ENCODE measurements around the gene MT1E. TPM values are rescaled to one million over a fixed set of nuclear protein-coding genes. Genes with fewer than 3 reads are reported as not detected.
"Not testable (repeated sequence)": the region's sequence is repeated elsewhere in the genome, so short reads cannot be mapped to it uniquely, and the experiment has no call there.

Gene MT1E
- total and polyA plus RNA-seq, 2 of the 8 experiments (the other 6 are each of a cell fraction or from before 2014, with no cell fraction given): 7.9 to 117 TPM

DNA sequence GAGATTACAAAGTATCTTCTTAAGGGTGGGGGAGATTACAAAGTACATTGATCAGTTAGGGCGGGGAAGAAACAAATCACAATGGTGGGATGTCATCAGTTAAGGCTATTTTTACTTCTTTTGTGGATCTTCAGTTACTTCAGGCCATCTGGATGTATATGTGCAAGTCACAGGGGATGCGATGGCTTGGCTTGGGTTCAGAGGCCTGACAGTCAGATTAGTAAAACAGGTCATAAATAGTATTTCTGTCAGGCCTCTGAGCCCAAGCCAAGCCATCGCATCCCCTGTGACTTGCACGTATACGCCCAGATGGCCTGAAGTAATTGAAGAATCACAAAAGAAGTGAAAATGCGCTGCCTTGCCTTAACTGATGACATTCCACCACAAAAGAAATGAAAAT is 49.0 kb downstream of the MT1E start:
- not testable (repeated sequence) for H3K79me2 ChIP-seq (ENCODE audit: control insufficient read depth in 1 of 2, insufficient read depth in 2 of 2, low read length in 2 of 2); H3K56ac ChIP-seq (replicated peaks; ENCODE audit: insufficient read length, low read depth, low read length); H3K4me3 ChIP-seq (ENCODE audit: extremely low read depth in 1 of 4, insufficient read depth in 2 of 4, low read depth in 3 of 4, low read length in 4 of 4); H4K5ac ChIP-seq (ENCODE audit: insufficient read length, low read depth, low read length); H3K36me3 ChIP-seq (ENCODE audit: control insufficient read depth in 2 of 4, insufficient read depth in 4 of 4, low read length in 3 of 4); H2AFZ ChIP-seq (ENCODE audit: low read length); H2BK15ac ChIP-seq (ENCODE audit: low read length); H2BK12ac ChIP-seq (ENCODE audit: low read depth, low read length); H4K91ac ChIP-seq (replicated peaks; ENCODE audit: insufficient read length, low read length); H2BK120ac ChIP-seq (replicated peaks; ENCODE audit: low read depth, low read length); FAIRE-seq; H2AK5ac ChIP-seq (ENCODE audit: low read depth, low read length); H4K20me1 ChIP-seq (replicated peaks in 1 of 2; ENCODE audit: control insufficient read depth in 1 of 2, insufficient read depth in 2 of 2, low read length in 2 of 2); H4K8ac ChIP-seq (ENCODE audit: extremely low read depth, insufficient read depth, low read length); H3K23ac ChIP-seq (ENCODE audit: insufficient read length); H3K23me2 ChIP-seq (ENCODE audit: low read depth, low read length); H3K9ac ChIP-seq (replicated peaks in 1 of 4; ENCODE audit: extremely low read depth in 1 of 4, low read depth in 3 of 4, low read length in 3 of 4); H3K14ac ChIP-seq (ENCODE audit: insufficient read length); H3K27ac ChIP-seq (ENCODE audit: low read depth, low read length); DNase-seq (ENCODE audit: low read depth in 1 of 2, low spot score in 2 of 2); H3K79me1 ChIP-seq (ENCODE audit: low read depth, low read length); H3K18ac ChIP-seq (ENCODE audit: extremely low read depth, low read length); H2BK20ac ChIP-seq (ENCODE audit: low read length); H3K9me3 ChIP-seq (ENCODE audit: insufficient read depth in 2 of 2, low read depth in 1 of 2, low read length in 1 of 2); H3K4ac ChIP-seq (replicated peaks; ENCODE audit: insufficient read length, low read depth, low read length); H2BK5ac ChIP-seq (ENCODE audit: low read depth, low read length)
- Histone ChIP-seq H3K4me1 (replicated peaks in 1 of 4; ENCODE audit: control insufficient read depth in 3 of 4, insufficient read depth in 4 of 4, low read length in 3 of 4) (peaks cover 0 to 21% (median 11%) of the 10 kb centered on the region in 4 experiments; a peak in 6 of 7 replicates), H3K27me3 (replicated peaks in 1 of 4; ENCODE audit: control insufficient read depth in 3 of 4, extremely low read depth in 1 of 4, insufficient read depth in 3 of 4, low read length in 3 of 4) (peaks cover 24 to 65% (median 47%) of the 10 kb centered on the region in 4 experiments), H3K4me2 (ENCODE audit: insufficient read depth in 1 of 2, low read depth in 2 of 2, low read length in 2 of 2) (peak overlapping the region in 1 of 2 experiments; percentile 90; a peak in 1 of 4 replicates)
- WGBS, 2 experiments (ENCODE audit: extremely low coverage in 1 of 2, insufficient coverage in 1 of 2, insufficient read length in 1 of 2, insufficient replicate concordance in 2 of 2, low coverage in 1 of 2, low lambda C conversion rate in 2 of 2, missing lambda C conversion rate in 1 of 2): 53% methylated on average over 6 of the region's 6 CpGs; no CpG with 5 or more reads in 1 of the 2 experiments
- CTCF ChIA-PET (ENCODE audit: partially characterized antibody): interaction anchor here (0.7 to 6.0 kb wide), 15 partner anchors 11 to 431 kb away, joined by 3 to 62 read pairs (median 4); partner anchors contain the start of genes MT1B and MT1F
- POLR2A ChIA-PET (ENCODE audit: partially characterized antibody): interaction anchor here (0.6 to 13.9 kb wide), 5 partner anchors 6 to 345 kb away, joined by 3 to 205 read pairs (median 24); partner anchors contain the start of genes MT1G, MT1H and MT1X
